GM21825 (cell line): ENCODE results near the gene CD163L1.
"Not testable (repeated sequence)": the region's sequence is repeated elsewhere in the genome, so short reads cannot be mapped to it uniquely, and the experiment has no call there.

Experiments
- ATAC-seq: cut with Tn5 transposase; IDR thresholded peaks from one replicate; pipeline ENCODE4 v1.9.1; 2021; ENCODE audit warnings: mild to moderate bottlenecking, moderate library complexity; ENCODE audit not compliant: unreplicated experiment

CD163L1 gene

DNA sequence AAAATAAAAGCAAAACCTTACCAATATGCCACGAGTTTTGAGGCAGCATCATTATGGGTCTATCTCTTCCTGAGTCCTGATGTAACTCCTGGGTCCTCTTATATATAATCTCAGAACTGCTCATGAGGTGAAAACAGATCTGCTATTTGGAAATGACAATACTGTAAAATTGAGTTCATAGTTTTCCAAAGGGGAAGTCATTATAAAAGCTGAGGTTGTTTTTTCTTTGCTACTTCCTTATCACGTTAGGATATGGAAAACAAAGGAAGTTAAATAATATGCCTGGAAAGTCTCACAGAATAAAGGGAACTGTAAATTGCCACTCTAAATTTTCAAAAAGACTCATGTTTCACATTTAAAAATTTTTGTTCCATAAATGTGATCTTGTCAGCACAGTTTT is at the start of gene CD163L1:
Gene CD163L1, minus strand, starts transcription at position 78 of the 400 bp plus-strand sequence. Its CDS starts 26 bp downstream, at position 52.
- no peak for ATAC-seq

DNA sequence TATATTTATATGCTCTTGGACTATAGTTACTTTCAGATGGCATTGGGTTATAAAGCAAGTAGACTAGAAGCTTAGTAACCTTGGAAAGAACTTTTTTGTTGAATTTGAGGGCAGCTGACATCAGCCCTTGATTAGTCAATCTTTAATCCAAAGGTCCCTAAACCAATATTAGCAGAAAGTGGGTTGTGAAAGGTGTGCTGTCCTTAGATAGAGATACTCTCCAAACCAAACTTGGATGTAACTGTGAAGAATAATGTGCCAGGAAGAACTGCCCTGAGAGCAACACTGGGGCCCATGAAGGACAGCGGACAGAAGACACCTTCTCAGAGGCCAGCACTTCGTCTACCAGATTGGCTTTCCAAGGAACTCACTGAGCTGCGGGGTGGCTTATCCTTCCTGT is 49.1 kb upstream of the CD163L1 start:
- no peak for ATAC-seq

DNA sequence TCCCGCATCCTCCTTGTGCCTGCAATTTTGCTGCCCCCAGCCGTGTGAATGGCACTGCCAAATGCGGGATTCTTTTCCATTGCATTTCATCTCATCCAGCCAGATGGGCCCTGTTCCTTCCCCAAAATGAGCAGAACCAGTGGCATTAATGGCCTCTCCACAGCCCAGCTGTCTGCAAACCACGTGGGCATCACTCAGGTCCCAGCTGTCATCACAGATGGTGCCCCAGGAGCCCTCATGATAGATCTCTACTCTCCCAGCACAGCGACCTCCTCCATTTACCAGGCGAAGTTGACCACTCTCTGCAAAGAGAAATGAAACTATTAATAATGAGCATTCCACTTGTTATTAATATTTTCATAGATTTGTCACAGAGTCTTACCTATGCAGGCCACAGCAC is 42.6 kb upstream of the CD163L1 start:
- ATAC-seq: no peak

DNA sequence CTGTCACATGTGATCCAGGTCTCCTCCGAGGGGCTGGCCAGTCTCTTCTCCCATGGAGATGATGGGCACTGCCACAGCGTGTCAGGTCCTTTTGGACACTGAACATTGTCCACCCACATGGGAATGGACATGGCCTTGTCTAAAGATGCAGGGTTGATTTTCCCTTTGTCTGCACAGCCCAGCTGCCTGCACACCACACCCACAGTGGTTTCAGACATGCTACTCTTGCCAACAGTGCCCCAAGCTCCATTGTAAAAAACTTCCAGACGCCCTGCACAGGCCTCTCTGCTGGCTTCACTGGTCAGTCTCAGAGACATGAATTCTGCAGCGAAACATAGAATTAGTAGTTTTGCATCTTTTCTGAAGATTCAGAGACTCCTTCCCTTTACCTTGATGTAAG is 41.1 kb upstream of the CD163L1 start:
- ATAC-seq: no peak

DNA sequence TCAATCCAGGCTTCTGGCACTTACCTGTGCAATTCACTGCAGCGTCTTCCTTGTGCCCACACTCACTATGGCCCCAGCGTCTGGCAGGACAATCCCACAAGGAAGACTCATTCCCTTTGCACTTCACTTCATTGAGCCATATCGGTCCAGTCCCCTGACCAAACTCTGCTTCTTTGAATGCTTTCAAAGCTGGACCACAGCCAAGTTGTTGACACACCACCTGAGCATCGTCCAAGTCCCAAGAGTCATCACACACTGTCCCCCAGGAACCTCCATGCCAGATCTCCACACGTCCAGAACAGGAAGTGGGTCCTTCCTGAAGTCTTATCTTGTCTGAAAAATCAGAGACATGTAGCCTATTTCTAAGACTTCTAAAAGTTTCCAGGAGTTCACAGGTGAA is 39.4 kb upstream of the CD163L1 start:
- no peak for ATAC-seq

DNA sequence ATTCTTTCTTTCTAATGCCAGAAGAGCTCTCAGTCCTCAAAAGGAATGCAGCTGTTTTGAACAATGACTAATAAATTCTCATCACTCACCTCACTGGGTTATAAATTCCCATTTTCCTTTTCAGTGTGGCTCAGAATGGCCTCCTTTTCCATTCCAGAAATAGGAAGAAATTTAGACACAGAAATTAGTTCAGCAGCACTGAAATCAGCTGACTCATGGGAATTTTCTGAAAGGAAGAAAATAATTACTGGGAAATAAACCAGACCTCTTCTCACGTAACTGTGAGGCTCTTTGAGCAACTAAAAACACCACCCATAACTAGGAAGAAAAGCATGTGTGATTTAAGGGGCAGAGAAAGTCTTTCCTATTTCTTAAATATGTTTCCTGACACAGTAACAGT is 35.8 kb upstream of the CD163L1 start:
- no peak for ATAC-seq

DNA sequence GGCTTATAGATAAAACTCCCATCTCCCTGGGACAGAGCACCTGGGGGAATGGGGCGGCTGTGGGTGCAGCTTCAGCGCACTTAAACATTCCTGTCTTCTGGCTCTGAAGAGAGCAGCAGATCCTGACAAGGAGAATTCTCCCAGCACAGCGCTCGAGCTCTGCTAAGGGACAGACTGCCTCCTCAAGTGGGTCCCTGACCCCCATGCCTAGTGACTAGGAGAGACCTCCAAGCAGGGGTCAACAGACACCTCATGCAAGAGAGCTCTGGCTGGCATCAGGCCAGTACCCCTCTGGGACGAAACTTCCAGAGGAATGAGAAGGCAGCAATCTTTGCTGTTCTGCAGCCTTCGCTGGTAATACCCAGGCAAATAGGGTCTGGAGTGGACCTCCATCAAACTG is 28.1 kb upstream of the CD163L1 start:
- no peak for ATAC-seq

DNA sequence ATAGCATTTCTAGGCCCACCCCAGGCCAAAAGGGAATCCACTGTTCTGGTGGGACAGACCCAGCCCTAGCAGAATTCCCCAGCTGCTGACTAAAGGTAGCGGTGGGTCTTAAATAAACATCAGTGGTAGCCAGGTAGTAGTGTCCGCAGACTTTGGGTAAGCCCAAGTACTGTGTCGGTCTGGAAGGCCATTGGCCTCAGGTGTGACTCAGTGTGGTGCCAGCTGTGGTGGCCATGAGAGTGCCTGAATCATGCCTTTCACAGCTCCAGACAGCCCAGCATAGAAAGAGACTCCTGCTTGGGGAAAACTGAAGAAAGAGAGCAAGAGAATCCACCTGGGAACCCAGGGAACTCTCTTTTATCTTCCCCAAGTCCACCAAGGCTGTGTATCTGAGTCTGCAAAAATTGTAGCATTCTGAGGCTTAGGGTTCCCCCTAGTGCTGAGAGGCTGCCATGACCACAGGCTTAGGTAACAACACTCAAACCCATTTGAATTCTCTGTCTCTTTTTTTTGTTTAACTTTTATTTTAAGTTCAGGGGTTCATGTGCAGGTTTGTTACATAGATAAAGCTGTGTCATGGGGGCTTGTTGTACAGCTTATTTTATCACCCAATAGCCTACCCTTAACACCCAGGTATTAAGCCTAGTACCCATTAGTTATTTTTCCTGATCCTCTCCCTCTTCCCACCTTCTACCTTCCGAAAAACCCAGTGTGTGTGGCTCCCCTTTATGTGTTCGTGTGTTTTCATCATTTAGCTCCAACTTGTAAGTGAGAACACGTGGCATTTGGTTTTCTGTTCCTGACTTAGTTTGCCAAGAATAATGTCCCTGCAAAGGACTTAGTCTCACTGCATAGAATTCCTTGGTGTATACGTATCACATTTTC is 16.7 kb upstream of the CD163L1 start:
- no peak for ATAC-seq

DNA sequence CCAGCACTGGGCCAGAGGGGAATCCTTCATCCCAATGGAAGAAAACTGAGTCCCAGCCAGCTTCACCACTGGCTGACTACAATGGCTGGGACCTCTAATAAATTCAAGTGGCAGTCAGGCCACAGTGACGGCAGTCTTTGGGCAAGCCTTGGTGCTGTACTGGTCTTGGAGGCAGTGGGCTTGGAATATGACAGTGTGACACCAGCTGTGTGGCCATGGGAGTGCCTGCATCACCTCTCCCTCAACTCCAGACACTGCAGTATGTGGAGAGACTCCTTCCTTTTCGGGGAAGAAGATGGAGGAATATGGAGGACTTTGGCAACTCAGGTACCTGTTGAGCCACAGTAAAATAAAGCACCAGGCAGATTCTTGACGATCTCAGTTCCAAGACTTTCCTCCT is 16.0 kb upstream of the CD163L1 start:
- no peak for ATAC-seq

DNA sequence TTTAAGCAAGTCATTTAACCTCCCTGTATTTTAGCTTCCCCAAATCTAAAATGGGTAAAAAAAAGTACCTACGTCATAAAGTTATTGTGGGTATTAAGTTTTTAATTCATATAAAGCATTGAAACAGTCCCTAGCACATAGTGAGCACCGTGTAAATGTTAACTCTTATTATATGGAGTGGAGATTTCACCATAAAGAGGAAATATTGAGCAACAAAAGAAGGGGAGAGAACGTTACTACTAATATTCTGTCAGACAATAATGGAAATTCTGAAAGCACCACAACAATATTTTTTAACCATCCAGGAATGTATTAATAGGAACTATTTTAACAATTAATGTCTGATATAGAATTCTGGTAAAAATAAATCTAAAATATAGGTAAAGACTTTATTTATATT is 7.8 kb upstream of the CD163L1 start:
- ATAC-seq: no peak

DNA sequence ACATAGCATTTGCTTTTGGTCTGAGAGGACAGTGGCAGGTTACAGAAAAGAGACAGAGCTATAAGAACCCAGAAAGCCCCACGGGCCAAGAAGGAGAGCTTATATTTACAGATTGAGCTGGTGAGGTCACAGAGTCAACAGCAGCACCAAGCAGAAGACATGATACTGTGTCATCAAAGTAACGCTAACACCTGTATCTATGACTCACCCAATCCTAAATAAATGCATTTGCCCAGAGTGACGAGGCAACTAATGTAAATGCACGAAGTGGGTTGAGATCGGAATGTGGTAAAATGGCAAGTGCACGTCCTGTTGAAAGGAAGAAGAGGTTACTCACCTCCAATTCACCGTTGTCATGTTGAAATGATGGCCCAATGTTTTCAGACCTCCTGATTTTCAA is 6.7 kb upstream of the CD163L1 start:
- ATAC-seq: no peak

DNA sequence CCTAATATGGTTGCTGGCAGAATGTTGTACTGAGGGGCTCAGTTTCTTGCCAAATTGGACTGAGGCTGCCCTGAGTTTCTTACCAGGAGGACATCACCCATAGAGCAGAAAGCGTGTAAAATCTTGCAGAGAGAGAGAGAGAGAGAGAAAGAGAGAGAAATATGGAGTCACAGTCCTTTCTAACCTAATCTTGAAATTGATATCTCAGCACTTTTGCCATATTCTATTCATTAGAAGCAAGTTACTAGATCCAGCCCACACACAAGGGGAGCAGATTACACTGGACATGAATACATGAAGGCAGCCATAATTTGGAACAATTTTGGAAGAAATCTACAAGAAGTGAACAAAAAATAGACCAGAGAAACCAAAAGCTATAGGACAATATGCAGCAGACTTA is 4.1 kb upstream of the CD163L1 start:
- ATAC-seq: no peak

DNA sequence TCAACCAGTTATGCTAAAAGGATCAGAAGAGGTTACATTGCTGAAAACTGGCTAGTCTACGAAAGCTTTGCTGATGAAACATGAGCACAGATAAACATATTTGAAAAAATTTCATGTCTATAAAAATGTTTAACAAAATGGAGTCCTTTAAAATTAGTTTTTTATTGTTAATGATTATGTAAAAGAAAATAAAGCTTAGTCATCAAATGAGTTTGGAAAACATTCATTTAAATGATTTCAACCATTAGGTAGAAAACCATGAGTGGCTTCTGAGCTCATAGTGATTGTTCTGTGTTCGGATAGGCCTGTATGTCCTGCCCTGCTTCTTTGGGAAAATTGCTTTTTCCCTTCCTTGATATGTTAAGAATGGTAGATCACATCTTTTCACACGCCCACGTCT is 584 bp upstream of the CD163L1 start:
- no peak for ATAC-seq

DNA sequence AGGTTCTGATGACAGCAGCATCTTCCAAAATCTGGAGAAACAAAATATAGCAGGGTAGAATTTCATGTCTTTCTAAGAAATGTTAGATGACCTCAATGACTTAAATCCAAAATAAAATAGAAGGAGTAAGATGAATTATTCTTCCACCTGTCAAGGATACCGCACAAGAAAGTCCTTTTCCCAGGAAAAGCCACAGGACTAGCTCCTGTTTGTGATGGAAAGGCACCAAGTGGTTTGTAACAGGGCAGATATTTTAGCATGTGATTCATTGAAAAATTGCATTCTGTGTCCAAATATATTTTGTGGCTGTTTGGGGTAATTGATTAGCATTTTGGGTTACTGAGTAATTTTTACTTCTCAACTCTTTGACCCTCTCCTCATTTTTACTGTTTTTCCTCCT is 2.7 kb downstream of the CD163L1 start:
- no peak for ATAC-seq

DNA sequence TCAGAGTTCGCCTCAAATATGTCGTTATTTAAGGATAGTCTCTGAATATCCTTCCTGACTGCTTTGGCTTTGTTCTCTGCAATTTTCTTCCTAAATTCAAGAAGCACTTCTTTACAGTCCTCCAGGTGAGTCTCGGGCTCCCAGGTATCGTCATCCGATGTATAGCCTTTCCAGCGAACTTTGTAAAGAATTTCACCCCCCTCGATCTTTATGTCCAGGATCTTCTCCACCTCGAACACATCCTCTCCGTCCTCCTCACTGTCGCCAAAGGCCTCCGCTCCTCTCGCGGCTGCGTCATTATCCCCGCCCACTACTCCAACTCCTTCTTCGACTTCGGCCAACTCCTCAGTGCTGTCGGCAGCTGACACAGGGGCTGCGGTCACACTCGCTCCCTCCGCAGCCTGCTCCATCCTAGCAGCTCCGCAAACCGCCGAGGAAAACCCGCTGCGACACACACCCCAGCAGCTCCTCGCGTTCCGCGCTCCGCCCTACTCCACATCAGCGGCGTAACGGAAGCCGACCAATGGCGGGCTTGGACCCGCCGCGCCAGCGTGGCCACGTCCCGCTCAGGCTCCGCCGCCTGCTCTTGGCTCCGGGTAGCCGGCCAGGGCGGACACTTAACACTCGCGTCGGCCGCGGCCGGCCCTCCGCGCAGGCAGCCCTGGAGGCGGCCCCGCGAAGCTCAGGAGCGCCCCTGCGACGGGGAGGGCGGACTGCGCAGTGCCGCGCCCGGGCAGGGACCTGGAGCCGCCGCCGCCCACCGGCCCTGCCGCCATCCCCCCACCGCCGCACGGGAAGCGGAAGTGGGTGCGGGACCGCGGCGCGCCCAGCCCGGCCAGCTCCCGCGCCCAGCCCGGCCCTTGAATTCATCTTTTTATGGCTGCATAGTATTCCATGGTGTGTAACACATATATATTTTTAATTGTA is 4.1 kb downstream of the CD163L1 start:
- no peak for ATAC-seq

DNA sequence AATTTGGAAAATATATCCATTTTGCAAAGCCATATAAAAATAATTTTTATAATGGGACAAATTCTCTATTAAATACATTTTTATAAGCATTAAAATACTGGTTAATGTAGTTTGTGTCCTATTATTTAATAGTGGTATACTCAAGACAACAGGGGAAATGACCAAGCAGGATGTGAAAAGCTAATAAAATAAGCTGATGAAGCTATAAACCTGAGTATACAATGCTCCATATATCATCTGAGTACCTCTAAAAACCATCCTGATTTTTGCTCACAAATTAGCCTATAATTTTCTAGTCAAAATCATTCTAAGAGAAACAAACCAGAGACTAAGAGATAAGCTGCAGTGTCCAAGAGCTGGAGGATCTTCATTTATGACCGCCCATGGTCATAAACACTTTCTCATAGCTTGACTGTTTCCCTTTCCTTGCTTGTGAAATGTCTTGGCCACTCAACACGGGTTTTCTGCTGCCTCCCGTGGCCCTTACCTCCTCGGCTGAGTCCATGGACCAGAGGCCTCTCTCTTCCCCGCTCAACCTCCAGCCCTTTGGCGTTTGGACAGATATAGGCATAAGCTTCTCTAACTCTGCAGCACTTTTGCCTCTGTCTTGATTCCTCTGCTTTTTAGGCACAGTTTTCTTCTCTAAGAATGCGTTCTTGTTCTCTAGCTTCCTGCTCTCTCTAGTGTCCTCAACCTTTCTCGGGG is 5.5 kb downstream of the CD163L1 start:
- ATAC-seq: not testable (repeated sequence)

DNA sequence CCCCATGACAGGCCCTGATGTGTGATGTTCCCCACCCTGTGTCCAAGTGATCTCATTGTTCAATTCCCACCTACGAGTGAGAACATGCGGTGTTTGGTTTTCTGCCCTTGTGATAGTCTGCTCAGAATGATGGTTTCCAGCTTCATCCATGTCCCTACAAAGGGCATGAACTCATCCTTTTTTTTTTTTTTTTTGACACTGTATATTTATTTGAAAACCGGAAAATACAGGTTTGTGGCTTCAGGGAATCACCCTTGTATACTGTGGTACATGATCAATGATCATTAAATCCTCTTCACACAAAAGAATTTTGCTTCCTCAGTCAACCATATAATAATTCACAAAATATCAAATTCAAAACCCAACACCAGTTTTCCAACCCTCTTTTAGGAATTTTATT is 6.5 kb downstream of the CD163L1 start:
- ATAC-seq: not testable (repeated sequence)

DNA sequence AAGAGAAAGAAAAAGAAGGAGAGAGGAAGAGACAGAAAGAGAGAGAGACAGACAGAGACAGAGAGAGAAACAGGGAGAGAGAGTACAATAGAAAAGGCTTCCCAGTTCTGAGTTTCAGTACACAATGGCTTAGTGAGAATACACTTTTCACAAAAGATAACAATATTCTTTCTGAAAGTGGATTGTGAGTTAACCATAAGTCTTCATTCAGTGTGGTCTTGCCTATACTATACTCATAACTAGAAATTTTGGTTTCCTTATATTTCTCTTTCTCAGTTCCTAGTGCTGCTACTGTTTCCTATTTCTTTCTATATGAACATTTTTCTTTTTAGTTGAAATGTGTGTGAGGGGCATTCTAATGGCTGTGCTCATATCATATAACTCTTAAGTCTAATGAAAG is 9.3 kb downstream of the CD163L1 start:
- no peak for ATAC-seq

DNA sequence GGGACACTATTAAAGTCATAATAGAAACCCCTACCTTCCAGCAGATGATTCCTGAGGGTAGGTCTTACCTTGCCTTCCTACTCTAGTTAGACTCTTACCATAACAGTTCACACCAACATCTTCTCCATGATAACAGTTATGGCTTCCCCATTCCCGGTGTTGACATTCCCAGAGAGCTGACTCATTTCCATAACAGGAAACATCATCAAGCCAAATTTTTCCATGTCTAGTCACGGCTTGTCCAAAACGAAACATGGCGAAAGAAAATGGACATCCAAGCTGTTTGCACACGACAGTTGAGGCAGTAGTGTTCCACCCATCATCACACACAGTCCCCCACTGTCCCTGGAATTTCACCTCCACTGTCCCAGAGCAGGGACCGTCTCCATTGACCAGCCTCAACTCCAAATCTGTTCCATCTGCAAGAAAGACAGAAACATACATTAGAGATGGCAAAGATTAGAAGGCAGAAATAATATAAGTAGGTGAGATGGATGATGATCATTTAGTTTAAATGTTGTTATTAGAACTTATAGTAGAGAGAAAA is 10.6 kb downstream of the CD163L1 start:
- no peak for ATAC-seq

DNA sequence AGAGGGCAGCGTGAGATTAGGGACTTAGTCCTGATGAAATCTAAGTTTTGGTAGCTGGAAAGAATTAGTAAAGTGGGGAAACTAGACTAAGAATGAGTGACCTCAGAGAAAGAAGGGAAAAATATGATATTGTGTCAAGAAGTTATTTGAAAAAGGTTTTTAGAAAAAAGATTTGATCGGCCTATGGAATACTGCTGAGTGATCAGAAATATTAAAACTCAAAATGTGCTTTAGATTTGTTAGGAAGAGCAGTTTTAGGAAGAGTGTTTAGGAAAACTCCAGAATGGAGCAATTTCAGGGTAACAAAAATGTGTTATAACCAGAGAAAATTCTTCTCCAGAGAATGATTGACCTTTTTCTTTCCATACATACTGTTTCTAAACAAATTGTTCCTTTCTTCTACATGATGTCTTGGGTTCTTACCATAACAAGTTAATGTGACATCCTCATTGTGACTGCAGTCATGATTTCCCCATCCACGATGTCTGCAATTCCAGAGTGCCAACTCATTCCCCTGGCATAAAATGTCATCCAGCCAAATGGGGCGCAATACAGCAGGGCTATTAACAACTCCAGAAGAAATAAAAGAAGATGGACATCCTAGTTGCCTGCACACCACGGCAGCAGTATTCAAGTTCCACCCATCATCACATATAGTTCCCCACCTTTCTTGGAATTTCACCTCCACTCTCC is 11.8 kb downstream of the CD163L1 start:
- no peak for ATAC-seq
